Kidney (tissue), 14 donors: Measurements from ENCODE around the gene LY6G5C. TPM values are rescaled to one million over a fixed set of nuclear protein-coding genes. Genes with fewer than 3 reads are reported as not detected.

Experiments used
- DNase-seq, 5 donors: peaks; one replicate each; pipeline ENCODE4 v3.0.0-alpha.2; 2013 to 2020
- FAIRE-seq: peaks from 2 replicates; lab custom pipeline; 2012; peaks lifted over from hg19 to GRCh38; lab: Jason Lieb, UNC
- H3K27ac ChIP-seq, 2 donors: one replicate each; pipeline ENCODE4 v1.7.0; 2013; ENCODE audit warnings: low read depth in 2 of 2, low read length in 2 of 2, inconsistent platforms in 1 of 2
- H3K27me3 ChIP-seq: one replicate; pipeline ENCODE4 v1.7.1; 2013; ENCODE audit warnings: low read length, inconsistent platforms; ENCODE audit not compliant: control insufficient read depth, insufficient read depth
- H3K36me3 ChIP-seq, 3 donors: one replicate each; pipeline versions ENCODE4 v1.7.0 to v1.7.1; 2013; ENCODE audit warnings: low read length in 3 of 3, control low read depth in 1 of 3, inconsistent platforms in 1 of 3; ENCODE audit not compliant: insufficient read depth in 3 of 3, control insufficient read depth in 2 of 3
- H3K4me1 ChIP-seq, 3 donors: one replicate each; pipeline versions ENCODE4 v1.7.0 to v1.7.1; 2013; ENCODE audit warnings: low read length in 3 of 3, inconsistent platforms in 1 of 3, low read depth in 1 of 3; ENCODE audit not compliant: control insufficient read depth in 2 of 3, insufficient read depth in 2 of 3
- H3K4me3 ChIP-seq, 3 donors: one replicate each; pipeline versions ENCODE4 v1.7.0 to v1.8.1; 2013; ENCODE audit warnings: low read length in 3 of 3, control low read depth in 1 of 3, inconsistent platforms in 1 of 3
- H3K9ac ChIP-seq, 3 donors: one replicate each; pipeline versions ENCODE4 v1.7.0 to v1.7.1; 2013; ENCODE audit warnings: low read length in 3 of 3, control low read depth in 1 of 3, inconsistent platforms in 1 of 3
- H3K9me3 ChIP-seq, 3 donors: one replicate each; pipeline versions ENCODE4 v1.7.0 to v1.7.1; 2013; ENCODE audit warnings: low read length in 3 of 3, control low read depth in 1 of 3, inconsistent platforms in 1 of 3; ENCODE audit not compliant: control insufficient read depth in 2 of 3, insufficient read depth in 1 of 3
- CTCF ChIP-seq: IDR thresholded peaks from 3 replicates; pipeline ENCODE4 v1.5.1; 2012; ENCODE audit warnings: mild to moderate bottlenecking, moderate library complexity, borderline replicate concordance; ENCODE audit not compliant: insufficient read depth; ENCODE audit errors: extremely low read depth
- intact Hi-C: fragments of 100-400 bp; cut with DNase I; formaldehyde crosslinking; loops from one replicate; pipeline ENCODE4 v1.11.1; 2022
- polyA plus RNA-seq: library from polyadenylated mRNA; stranded (reverse); fragments of 350-450 nt; fragmentation: Illumina TruSeq; extraction: RNeasy Lipid Tissue Mini Kit (QIAGEN cat#74804); gene quantifications from one replicate; pipeline ENCODE4 v1.2.3, GENCODE V29; 2014; ENCODE audit warnings: low read depth, low replicate concordance; ENCODE audit not compliant: insufficient read depth
- total RNA-seq: library from RNA; stranded (reverse); fragmentation: NEBNext Ultra II Directional; extraction: Animal tissue kit (Norgen Biotek cat#: 25700); gene quantifications from one replicate; pipeline ENCODE4 v1.2.1, GENCODE V29; 2021
- donor health status: control.
- donor health status: control.
- donor health status: control.
- donor health status: control.
- donor health status: control.
- donor health status: DM: yes; HTN: yes; CAD: no.
- donor health status: Normal renal cell carcinoma (clear cell type).

Gene LY6G5C
- total and polyA plus RNA-seq, 2 donors from 2014 or later: 2.5 to 4.6 TPM

DNA sequence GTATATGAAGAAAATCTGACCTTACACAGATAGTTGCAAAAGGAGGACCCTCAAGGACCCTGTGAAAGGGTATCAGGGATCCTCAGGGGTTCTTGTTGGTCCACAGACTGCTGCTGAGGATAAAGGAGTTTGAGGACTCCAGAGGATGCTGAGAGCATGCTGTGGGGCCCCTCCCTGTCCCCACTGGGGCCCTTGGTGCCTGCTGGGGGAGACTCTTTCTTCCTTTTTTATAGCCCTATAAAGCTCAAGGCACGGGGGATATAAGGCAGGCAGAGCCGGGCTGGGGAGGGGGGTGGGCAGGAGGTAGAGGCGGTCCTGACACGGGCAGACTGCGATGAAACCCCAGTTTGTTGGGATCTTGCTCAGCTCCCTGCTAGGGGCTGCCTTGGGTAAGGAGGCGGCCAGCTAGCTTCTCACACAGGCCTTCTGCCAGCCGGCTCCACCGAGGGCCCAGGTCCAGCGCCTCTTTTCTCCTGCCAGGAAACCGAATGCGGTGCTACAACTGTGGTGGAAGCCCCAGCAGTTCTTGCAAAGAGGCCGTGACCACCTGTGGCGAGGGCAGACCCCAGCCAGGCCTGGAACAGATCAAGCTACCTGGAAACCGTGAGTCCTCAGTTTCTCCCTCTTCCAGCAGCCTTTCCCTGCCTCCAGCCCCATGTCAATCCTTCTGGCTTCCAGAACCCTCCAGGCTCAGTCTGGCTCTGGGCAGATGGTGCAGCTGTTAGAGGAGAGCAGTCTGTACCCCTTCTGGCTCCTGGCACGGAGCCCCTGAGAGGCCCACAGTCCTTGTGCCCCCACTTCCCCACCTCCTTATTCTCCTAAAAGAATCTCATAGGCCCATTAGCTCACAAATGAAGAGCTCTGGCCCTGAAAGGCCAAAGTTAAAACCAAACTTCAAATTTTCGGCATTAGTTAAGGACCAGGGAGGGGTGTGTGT is 34.4 kb upstream of the LY6G5C start, which contains the start of gene LY6G6D:
Gene LY6G6D (plus strand): TSS at position 327 of the 937 bp plus-strand sequence. CDS start 8 bp downstream, at position 335.
- no peak within 1 kb of the TSS for H3K9ac ChIP-seq
- no peaks in the 10 kb centered on the region for H3K9me3 ChIP-seq
- TF ChIP-seq CTCF: no peak
- FAIRE-seq (no peak), DNase-seq (no peak)
- no peaks in the 10 kb centered on the region for H3K27me3 ChIP-seq
- H3K4me3 ChIP-seq: no peak within 1 kb of the TSS
- intact Hi-C loops: no loop called here
- no peaks in the 10 kb centered on the region for H3K36me3 ChIP-seq
- H3K4me1 ChIP-seq: no peaks in the 10 kb centered on the region
- no peak within 1 kb of the TSS for H3K27ac ChIP-seq

DNA sequence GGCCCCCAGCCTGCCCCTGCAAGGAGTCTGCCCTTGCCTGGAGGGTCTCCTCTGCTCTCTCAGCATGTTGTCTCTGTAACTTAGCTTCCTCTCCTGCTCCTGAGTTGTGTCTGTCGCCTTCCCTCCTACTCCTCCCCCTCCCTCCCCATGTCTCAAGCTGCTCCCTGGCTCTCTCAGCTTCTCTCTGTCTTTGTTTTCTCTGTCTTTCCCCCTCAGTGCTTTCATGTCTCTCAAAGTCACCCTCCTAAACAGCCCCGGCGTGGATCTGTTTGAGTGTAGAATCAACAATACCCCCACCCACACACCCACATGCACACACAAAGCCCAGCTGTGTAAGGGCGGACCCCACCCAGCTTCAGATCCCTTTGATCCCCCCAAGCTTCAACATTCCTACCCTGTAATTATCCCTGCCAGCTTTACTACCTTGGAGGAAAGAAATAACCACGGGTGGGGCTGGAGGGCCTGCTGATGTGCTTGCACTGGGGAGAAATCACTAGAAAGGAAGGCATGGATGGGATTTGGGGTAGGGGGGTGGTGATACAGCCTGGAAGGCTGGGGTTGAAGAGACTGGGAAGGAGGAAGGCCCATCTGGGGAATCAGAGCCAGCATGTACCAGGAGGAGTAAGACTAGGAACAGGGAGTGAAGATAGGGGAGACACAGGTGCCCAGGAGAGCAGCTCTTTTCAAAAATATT is 33.3 kb upstream of the LY6G5C start:
- Histone ChIP-seq H3K4me3 (no peak overlapping the region), H3K27me3 (no peaks in the 10 kb centered on the region), H3K36me3 (no peaks in the 10 kb centered on the region), H3K4me1 (no peaks in the 10 kb centered on the region), H3K27ac (no peak overlapping the region), H3K9ac (no peak overlapping the region), H3K9me3 (no peaks in the 10 kb centered on the region)
- TF ChIP-seq CTCF: no peak
- intact Hi-C loops: no loop called here
- peak in 3 of 5 donors; percentile 67 to 80 (median 77) for DNase-seq
- FAIRE-seq: no peak

GRCh38 chr6:31713465-31713864 is 32.6 kb upstream of the LY6G5C start:
- intact Hi-C loops: no loop called here
- Histone ChIP-seq H3K4me3 (no peak overlapping the region), H3K9ac (no peak overlapping the region), H3K9me3 (no peaks in the 10 kb centered on the region), H3K4me1 (no peaks in the 10 kb centered on the region), H3K36me3 (no peaks in the 10 kb centered on the region), H3K27me3 (no peaks in the 10 kb centered on the region), H3K27ac (no peak overlapping the region)
- no peak for DNase-seq
- no peak for FAIRE-seq
- TF ChIP-seq CTCF: no peak
